CD14-positive monocyte (primary cell): ENCODE data around the gene LEPR. TPM values are rescaled to one million over a fixed set of nuclear protein-coding genes. Genes with fewer than 3 reads are reported as not detected.

Experiments used
- DNase-seq, 3 donors: peaks; one replicate each; pipeline ENCODE4 v3.0.0-alpha.2; 2011 to 2022
- H2AFZ ChIP-seq: 2 replicates; pipeline ENCODE4 v1.6.0; 2012; ENCODE audit warnings: mild to moderate bottlenecking, low read depth, low read length, inconsistent platforms; ENCODE audit not compliant: insufficient read depth, poor library complexity, severe bottlenecking
- H3K27ac ChIP-seq, 2 donors: 1 replicate in 1 of 2; 2 replicates in 1 of 2; pipeline ENCODE4 v1.5.1; 2012 to 2013; ENCODE audit warnings: low read length in 2 of 2, control low read depth in 1 of 2, inconsistent platforms in 1 of 2, low read depth in 1 of 2, mild to moderate bottlenecking in 1 of 2
- H3K27me3 ChIP-seq, 2 donors: one replicate each; pipeline versions ENCODE4 v1.6.0 to v1.6.1; 2011 to 2013; ENCODE audit warnings: low read length in 2 of 2; ENCODE audit not compliant: control insufficient read depth in 2 of 2, insufficient read depth in 2 of 2
- H3K36me3 ChIP-seq, 2 donors: replicated peaks in 1 of 2; 1 replicate in 1 of 2; 2 replicates in 1 of 2; pipeline versions ENCODE4 v1.5.1 to v1.6.1; 2012 to 2013; ENCODE audit warnings: low read length in 2 of 2, control low read depth in 1 of 2, inconsistent platforms in 1 of 2, mild to moderate bottlenecking in 1 of 2; ENCODE audit not compliant: insufficient read depth in 2 of 2, control insufficient read depth in 1 of 2
- H3K4me1 ChIP-seq, 2 donors: 1 replicate in 1 of 2; 2 replicates in 1 of 2; pipeline versions ENCODE4 v1.5.1 to v1.6.1; 2012 to 2013; ENCODE audit warnings: low read length in 2 of 2, control low read depth in 1 of 2, inconsistent platforms in 1 of 2, mild to moderate bottlenecking in 1 of 2, moderate library complexity in 1 of 2; ENCODE audit not compliant: insufficient read depth in 2 of 2, control insufficient read depth in 1 of 2
- H3K4me2 ChIP-seq: replicated peaks from 2 replicates; pipeline ENCODE3; 2012; ENCODE audit warnings: low read length, moderate library complexity, mild to moderate bottlenecking; ENCODE audit not compliant: poor library complexity, severe bottlenecking; ENCODE audit errors: extremely low read depth
- H3K4me3 ChIP-seq, 3 experiments: fragments of 200-600 bp in 1 of 3; sonication (generic) in 1 of 3; replicated peaks in 1 of 3; 1 replicate in 2 of 3; 2 replicates in 1 of 3; pipeline ENCODE4 v1.5.1; 2011 to 2013; ENCODE audit warnings: low read length in 3 of 3, mild to moderate bottlenecking in 3 of 3, control low read depth in 2 of 3, low read depth in 2 of 3, inconsistent platforms in 1 of 3, moderate library complexity in 1 of 3
- H3K79me2 ChIP-seq: 2 replicates; pipeline ENCODE4 v1.6.0; 2012; ENCODE audit warnings: mild to moderate bottlenecking, control low read depth, inconsistent platforms, low read length, moderate library complexity; ENCODE audit not compliant: insufficient read depth
- H3K9ac ChIP-seq: 2 replicates; pipeline ENCODE4 v1.6.0; 2017; ENCODE audit warnings: low read length, mild to moderate bottlenecking; ENCODE audit not compliant: insufficient read depth, poor library complexity, severe bottlenecking
- H3K9me3 ChIP-seq, 2 donors: replicated peaks in 1 of 2; 1 replicate in 1 of 2; 2 replicates in 1 of 2; pipeline versions ENCODE4 v1.5.1 to v1.6.1; 2012 to 2013; ENCODE audit warnings: low read length in 2 of 2, control low read depth in 1 of 2; ENCODE audit not compliant: control insufficient read depth in 1 of 2, insufficient read depth in 1 of 2
- H4K20me1 ChIP-seq: 2 replicates; pipeline ENCODE4 v1.6.0; 2012; ENCODE audit warnings: mild to moderate bottlenecking, low read length, control low read depth, moderate library complexity; ENCODE audit not compliant: insufficient read depth
- H3K27ac Mint-ChIP-seq, 7 donors: one replicate each; pipeline ENCODE4 v1.8.0; 2020; ENCODE audit warnings: mild to moderate bottlenecking in 7 of 7, mixed read lengths in 7 of 7, moderate library complexity in 6 of 7, inconsistent platforms in 2 of 7
- H3K27me3 Mint-ChIP-seq, 3 donors: one replicate each; pipeline ENCODE4 v1.8.0; 2021 to 2022; ENCODE audit warnings: low read depth in 3 of 3, mild to moderate bottlenecking in 3 of 3, mixed read lengths in 3 of 3, moderate library complexity in 3 of 3, inconsistent platforms in 1 of 3
- H3K36me3 Mint-ChIP-seq, 2 donors: one replicate each; pipeline ENCODE4 v1.8.0; 2020; ENCODE audit warnings: mixed read lengths in 2 of 2, inconsistent platforms in 1 of 2, mild to moderate bottlenecking in 1 of 2
- H3K4me1 Mint-ChIP-seq: one replicate; pipeline ENCODE4 v1.8.0; 2020; ENCODE audit warnings: mild to moderate bottlenecking, mixed read lengths
- H3K4me3 Mint-ChIP-seq, 2 donors: one replicate each; pipeline ENCODE4 v1.8.0; 2020; ENCODE audit warnings: mild to moderate bottlenecking in 2 of 2, mixed read lengths in 2 of 2, moderate library complexity in 1 of 2
- H3K9me3 Mint-ChIP-seq, 7 donors: one replicate each; pipeline ENCODE4 v1.8.0; 2020 to 2022; ENCODE audit warnings: mixed read lengths in 7 of 7, mild to moderate bottlenecking in 6 of 7, moderate library complexity in 6 of 7, inconsistent platforms in 2 of 7
- CTCF ChIP-seq: fragments of 200-600 bp; IDR thresholded peaks from one replicate; pipeline ENCODE4 v1.8.0; 2022; ENCODE audit warnings: antibody characterized with exemption, mild to moderate bottlenecking
- WGBS: methylation state at CpG from one replicate; pipeline ENCODE4 v1.1.5; 2013; ENCODE audit warnings: missing lambda C conversion rate; ENCODE audit not compliant: insufficient coverage; 5-methylcytosine and 5-hydroxymethylcytosine counted together
- intact Hi-C, 2 donors: fragments of 100-400 bp; cut with micrococcal nuclease; formaldehyde crosslinking; loops; one replicate each; pipeline versions ENCODE4 v1.15.0 to v1.15.1; 2023
- polyA plus RNA-seq, 3 donors: library from polyadenylated mRNA; depleted of rRNA in 1 of 3; unstranded in 2 of 3; stranded (reverse) in 1 of 3; fragments of 300-500 nt in 2 of 3; fragments of >200 nt in 1 of 3; fragmentation: Illumina TruSeq in 2 of 3; gene quantifications; 1 replicate in 2 of 3; 2 replicates in 1 of 3; pipeline ENCODE4 v1.2.3, GENCODE V29; 2012 to 2021

Gene LEPR
- polyA plus RNA-seq, 3 donors: 0.85 to 3.0 (median 1.0) TPM

GRCh38 chr1:65419681-65420589 is 533 bp upstream of the LEPR start:
- Mint-ChIP-seq H3K4me1 (peaks cover 10% of the 10 kb centered on the region), H3K27ac (peak overlapping the region in 6 of 7 donors; percentile 84 to 97 (median 88)), H3K9me3 (peaks cover 0 to 3% (median 0%) of the 10 kb centered on the region in 7 donors), H3K36me3 (peaks cover 3 to 4% of the 10 kb centered on the region in 2 donors), H3K27me3 (no peaks in the 10 kb centered on the region), H3K4me3 (peak overlapping the region in 1 of 2 donors; percentile 96)
- no peaks in the 10 kb centered on the region for H3K27me3 ChIP-seq
- peak overlapping the region; percentile 97 for H2AFZ ChIP-seq
- H4K20me1 ChIP-seq: peaks cover 31% of the 10 kb centered on the region
- no peak for TF ChIP-seq CTCF
- peak overlapping the region; percentile 72 to 89 (median 79) for H3K4me3 ChIP-seq
- under 1% methylated on average over 32 of the region's 52 CpGs for WGBS
- peak overlapping the region; percentile 91 for H3K4me2 ChIP-seq
- H3K4me1 ChIP-seq: peaks cover 35 to 41% of the 10 kb centered on the region in 2 donors
- H3K9ac ChIP-seq: peak overlapping the region; percentile 90
- intact Hi-C loops: loop anchor here (10.0 kb wide), 3 partner anchors 175 to 365 kb away; no protein-coding TSS in a partner anchor
- peak overlapping the region; percentile 95 to 100 for H3K27ac ChIP-seq
- DNase-seq: peak; percentile 97
- no peaks in the 10 kb centered on the region for H3K9me3 ChIP-seq
- H3K36me3 ChIP-seq: peaks cover 0 to under 1% of the 10 kb centered on the region in 2 donors
- H3K79me2 ChIP-seq: peaks cover 40% of the 10 kb centered on the region

- peaks cover 19% of the 10 kb centered on the region in 2 donors for H3K36me3 Mint-ChIP-seq
- Histone ChIP-seq H3K27ac (peak overlapping the region; percentile 95 to 100), H3K4me3 (peak overlapping the region; percentile 79 to 99 (median 89)), H3K9me3 (no peaks in the 10 kb centered on the region), H3K27me3 (no peaks in the 10 kb centered on the region), H2AFZ (peak overlapping the region; percentile 82), H3K79me2 (peaks cover 56% of the 10 kb centered on the region), H4K20me1 (peaks cover 46% of the 10 kb centered on the region), H3K36me3 (peaks cover 16% of the 10 kb centered on the region in 2 donors), H3K9ac (peak overlapping the region; percentile 90), H3K4me2 (peak overlapping the region; percentile 91), H3K4me1 (peaks cover 35 to 41% of the 10 kb centered on the region in 2 donors)
- H3K4me1 Mint-ChIP-seq: peaks cover 11% of the 10 kb centered on the region
- H3K27me3 Mint-ChIP-seq: no peaks in the 10 kb centered on the region
- TF ChIP-seq CTCF: no peak
- 0% methylated on average over 1 of the region's 13 CpGs for WGBS
- H3K4me3 Mint-ChIP-seq: no peak overlapping the region
- intact Hi-C loops: loop anchor here (10.0 kb wide), 3 partner anchors 177 to 367 kb away; no protein-coding TSS in a partner anchor
- DNase-seq: peak; percentile 59 to 86 (median 85)
- H3K27ac Mint-ChIP-seq: no peak overlapping the region
- peaks cover 0 to 3% (median 0%) of the 10 kb centered on the region in 7 donors for H3K9me3 Mint-ChIP-seq
Observed at GRCh38 chr1:65421351-65422025, 1.0 kb downstream of the LEPR start.
